ENCODE measurements around the gene FLRT2.

FLRT2 gene

DNA sequence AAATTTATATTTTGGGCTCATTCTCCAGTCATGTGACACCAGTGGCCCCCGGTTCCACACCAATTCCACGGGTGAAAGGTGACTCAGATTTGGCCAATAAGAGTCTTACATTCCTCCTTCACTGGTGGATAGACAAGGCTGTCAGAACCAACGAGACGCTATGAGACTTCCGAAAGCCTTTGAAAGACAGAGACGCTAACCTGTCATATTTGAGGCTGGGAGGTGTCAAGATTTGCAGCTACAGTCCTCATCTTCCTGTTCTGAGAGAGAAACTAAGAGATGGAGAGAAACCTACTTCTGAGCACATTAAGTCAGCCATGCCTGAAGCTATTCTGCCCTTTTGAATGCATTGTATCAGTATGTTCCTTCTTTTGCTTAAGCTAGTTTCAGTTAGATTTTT is 171.2 kb downstream of the FLRT2 start:
- intact Hi-C loops (cut with DNase I): no loop called here
- no peak for DNase-seq

DNA sequence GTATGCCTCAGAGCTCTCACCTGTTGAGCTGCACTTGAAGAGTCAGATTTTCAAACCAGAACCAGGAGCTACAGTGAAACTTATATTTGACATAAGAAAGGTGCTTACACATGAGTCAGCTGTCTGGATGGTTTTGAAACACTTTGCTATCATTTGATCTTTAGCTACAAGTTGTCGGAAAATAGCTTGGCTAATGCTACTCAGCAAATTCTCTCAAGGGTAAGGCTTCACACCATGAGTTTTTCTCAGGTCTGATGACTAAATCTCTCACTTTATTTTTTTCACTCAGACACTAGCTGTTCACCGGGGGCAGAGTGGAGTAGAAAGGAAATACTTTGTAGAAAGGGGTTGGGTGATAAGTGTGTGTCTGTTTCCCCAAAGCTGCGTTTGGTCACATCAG is 171.8 kb downstream of the FLRT2 start:
- DNase-seq: no peak
- intact Hi-C loops (cut with DNase I): no loop called here

DNA sequence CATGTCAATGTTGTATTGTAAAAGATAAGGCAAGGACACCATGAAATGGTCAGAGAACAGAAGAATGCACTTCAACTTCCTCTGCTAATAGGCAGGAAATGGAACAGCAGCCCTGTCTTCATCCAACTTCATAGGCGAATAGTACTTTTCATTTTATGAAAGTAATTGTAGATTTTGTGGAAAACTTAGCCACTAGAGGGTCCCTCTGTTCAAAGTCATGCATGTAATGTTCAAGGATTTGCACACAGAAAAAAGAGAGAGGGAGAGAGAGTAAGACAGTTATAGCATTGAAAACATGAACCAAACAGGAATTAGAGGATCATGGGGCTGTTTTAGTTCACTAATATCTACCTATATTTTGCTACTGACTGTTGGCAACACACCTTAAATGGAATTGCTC is 172.2 kb downstream of the FLRT2 start:
- intact Hi-C loops (cut with DNase I): no loop called here
- no peak for DNase-seq

DNA sequence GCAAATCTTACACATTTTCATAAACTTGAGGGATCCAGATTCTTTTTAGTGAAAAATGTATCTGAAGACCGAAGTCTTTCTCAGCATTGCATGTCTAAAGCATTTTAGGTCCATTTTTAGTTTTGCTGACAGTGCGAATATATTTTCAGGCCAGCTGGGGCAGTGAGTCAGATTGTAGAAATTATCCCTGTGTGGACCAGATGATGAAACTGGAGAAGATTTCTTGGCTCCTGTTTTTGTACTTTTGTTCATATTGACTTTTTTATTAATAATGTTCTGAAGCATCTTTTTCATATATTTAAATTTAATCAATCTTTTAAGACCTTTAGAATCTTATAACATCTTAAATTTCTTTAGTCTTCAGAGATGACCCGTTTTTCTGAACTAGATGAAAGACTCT is 173.1 kb downstream of the FLRT2 start:
- intact Hi-C loops (cut with DNase I): no loop called here
- DNase-seq: no peak
